ELR (cell line): Measurements from ENCODE around the gene UFD1.

Experiments
- DNase-seq: peaks from one replicate; pipeline ENCODE4 v3.0.0-alpha.2; 2015; ENCODE audit warnings: low read depth

Gene UFD1

DNA sequence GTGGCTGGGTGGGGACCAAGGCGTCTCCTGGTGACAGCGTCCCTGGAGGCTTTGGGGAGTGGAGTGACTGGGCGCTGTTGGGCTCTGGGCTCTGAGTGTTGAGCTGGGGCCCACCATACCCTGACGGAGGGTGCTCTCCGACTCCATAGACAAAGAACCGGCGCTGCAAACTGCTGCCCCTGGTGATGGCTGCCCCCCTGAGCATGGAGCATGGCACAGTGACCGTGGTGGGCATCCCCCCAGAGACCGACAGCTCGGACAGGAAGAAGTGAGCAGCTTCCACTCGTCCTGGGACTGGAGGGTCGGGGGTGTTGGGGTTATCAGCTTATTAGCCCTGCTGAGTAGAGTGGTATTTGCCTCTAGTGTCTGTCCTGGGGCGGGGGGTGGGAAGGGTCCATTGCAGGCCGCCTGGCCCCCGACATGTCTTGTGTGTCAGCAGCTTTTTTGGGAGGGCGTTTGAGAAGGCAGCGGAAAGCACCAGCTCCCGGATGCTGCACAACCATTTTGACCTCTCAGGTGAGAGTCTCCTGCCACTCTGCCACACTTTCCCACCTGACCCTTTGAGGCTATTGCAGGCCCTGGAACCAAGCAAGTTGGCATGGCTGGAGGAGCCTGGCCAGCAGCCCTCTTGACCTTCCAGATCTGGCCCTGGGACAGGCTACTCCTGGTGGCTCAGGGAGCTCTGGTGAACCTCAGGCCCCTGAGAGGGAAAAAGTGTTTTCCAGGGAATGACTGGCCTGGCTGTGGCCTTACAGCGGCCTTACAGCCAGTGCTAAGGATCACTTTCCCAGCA is 37.6 kb upstream of the UFD1 start:
- no peak for DNase-seq

DNA sequence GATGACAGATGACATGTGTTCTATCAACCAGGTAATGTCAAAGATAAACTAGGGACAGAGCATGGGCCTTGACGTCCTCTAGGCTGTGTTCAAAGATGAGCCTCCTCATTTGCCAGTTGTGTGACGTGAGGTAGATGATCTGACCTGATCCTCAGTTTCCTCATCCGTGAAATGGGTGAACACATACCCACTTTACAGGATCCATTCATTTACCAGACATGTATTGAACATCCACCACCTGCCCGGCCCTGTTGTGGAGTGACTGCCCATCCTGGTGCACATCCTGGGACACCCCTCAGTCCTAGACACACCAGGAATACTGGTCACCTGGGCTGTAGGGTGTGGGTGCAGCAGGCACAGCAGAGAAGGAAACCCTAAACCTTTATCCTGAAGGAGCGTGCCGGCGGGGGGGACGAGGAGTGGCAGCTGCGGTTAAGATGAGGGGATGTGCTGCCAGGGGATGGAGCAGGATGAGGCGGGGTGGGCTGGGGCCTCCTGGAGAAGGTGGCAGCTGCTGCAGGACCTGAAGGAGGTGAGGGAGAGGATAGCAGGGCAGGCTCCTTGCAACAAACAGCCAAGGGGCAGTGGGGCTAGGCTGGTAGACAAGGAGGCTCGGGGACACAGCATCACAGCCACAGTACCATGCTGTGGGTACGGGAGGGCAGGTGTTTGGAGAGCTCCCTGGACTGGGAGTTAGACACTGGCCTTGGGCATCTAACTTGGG is 36.8 kb upstream of the UFD1 start:
- no peak for DNase-seq

DNA sequence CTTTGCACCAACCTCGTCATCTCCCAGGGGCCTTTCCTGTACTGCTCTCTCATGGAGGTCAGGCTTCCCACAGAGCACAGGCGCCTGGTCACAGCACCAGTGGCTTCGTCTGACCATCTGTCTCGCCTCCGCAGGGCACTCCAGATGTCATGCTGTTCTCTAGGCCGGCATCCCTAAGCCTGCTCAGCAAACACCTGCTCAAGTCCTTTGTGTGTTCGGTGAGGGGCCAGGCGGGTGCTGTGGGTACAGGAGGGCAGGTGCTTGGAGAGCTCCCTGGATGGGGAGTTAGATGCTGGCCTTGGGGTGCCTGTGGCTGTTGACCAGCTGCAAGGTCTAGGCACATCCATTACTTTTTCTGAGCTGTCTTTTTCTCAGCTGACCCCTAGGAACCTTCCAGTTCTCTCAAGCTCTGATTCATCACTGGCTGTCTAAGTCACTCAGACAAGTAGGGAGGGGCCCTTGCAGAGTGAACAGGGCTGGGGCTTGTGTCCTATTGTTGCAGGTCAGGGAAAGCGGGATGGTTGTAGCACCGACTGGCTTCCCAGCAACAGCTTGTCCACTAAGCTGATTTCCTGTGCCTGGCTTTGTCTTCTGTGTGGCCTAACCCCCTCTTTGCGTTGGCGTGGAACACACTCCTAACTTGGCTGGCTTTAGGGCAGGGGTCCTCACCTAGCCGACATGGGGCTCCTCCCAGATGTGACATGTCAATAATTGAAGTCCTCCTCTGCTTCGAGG is 36.0 kb upstream of the UFD1 start:
- peak; percentile 39 for DNase-seq

DNA sequence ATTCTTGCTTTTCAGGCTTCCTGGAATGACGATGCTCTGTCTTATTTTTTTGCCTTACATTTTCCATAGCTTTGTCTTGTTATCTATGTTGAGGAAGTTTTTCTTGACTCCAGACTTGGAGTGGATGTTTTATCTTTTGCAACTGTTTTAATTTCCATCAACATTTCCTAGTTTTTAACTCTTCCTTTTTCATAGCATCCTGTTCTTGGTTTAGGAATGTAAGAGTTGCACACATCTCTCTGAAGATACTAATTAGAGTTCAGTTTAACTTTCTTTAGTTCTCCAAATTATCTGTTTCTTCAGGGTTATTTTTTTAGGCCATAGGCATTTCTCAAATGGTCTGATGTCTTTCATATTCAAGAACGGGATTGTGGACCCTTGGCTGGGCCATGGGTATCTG is 34.8 kb upstream of the UFD1 start:
- DNase-seq: no peak

DNA sequence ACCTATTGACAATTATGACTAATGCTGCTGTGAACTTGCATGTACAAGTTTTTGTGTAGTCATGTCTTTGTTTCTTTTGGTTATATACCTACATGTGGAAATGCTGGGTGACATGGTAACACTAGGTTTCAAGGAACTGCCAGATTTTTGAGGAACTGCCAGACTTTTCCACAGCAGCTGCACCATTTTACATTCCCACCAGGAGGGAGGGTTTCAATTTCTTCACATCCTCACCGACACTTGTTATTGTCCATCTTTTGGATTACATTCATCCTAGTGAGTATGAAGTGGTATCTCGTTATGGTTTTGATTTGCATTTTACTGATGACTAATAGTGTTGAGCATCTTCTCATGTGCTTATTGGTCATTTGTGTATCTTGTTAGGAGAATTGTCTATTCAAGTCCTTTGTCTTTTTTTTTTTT is 31.9 kb upstream of the UFD1 start:
- DNase-seq: no peak

DNA sequence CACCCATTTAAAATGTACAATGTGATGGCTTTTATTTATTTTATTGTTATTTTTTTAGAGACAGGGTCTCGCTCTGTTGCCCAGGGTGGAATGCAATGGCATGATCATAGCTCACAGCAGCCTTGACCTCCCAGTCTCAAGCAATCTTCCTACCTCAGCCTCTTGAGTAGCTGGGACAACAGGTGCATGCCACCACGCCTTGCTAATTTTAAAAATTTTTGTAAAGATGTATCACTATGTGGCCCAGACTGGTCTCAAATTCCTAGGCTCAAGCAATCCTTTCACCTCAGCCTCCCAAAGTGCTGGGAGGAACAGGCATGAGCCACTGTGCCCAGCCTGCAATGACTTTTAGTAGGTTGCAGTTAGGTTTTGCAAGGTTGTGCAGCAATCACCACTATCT is 30.9 kb upstream of the UFD1 start:
- no peak for DNase-seq

DNA sequence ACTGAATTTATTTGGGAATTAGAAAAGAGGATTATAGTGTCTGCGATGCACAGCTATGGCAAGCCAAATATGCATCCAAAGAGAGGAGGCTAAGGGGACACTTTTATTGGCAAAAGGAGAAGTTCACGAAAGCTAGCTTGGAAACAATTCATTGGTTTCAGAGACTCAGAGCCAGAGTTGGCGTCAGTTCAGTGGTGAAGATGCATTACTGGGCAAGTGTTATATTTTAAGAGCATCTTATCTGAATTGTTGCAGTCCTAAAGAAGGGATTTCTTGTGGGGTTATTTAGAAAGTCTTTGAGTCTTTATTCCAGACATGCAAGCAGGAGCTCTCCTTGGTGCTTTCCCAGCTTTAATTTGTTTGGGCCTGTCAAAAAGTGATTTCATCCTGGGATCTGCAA is 30.2 kb upstream of the UFD1 start:
- DNase-seq: no peak

DNA sequence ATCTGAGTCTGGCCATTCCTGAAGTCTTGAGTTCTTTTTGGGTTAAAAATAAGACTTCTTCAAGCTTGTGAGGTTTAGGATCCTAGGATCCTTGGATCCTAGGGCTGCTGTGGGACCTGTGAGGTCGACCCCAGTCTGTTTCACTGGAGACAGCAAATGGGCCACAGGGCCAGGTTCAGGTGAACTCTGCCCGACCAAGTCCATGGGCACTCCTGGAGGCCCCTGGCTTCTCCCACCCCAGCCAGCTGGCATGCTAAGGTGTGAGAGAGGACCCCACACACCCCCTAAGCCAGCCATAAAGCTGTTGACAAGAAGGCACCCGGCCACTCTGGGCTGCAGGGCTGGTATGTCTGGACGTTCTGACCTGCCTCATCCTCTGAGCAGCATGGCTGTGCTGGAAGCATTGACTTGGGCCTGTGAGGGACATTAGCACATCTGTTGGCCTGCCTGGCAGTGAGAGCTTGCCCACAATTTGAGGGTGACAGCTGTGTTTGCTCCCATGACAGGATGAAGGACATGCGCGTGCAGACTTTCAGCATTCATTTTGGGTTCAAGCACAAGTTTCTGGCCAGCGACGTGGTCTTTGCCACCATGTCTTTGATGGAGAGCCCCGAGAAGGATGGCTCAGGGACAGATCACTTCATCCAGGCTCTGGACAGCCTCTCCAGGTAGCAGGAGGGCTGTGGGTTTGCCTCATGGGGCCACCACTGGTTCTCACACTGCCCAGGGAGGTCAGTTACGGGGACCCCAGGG is 29.2 kb upstream of the UFD1 start:
- no peak for DNase-seq

DNA sequence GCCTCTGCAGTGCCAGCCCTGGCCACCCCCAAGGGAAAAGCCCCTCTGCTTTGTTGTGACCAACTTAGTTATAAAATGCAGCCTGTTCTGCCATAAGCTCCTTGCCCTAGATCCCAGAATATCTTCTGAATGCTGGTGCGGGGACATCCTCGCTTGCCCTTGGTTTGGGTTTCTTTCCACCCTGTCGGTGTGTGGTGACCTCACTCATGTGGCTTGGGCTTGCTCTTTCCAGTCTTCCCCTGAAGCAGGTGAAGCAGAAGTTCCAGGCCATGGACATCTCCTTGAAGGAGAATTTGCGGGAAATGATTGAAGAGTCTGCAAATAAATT is 28.5 kb upstream of the UFD1 start:
- no peak for DNase-seq

DNA sequence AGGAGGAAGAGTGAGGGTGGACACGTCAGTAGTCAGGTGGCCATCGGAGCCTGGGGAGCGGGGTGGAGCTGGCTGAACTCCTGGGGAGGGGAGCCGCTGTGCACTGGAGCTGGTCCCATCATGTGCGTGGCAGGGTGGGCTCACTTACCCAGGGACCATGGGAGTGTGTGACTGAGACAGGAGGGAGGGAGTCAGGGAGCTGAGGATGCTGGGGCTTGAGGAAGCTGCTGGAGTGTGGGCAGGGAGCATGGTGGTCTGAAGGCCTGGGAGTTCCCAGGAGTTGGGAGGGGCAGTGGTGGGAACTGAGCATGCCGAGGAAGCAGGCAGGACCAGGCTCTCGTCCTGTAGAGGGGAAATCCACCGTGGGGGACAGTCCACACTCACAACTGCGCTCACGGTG is 27.2 kb upstream of the UFD1 start:
- no peak for DNase-seq

DNA sequence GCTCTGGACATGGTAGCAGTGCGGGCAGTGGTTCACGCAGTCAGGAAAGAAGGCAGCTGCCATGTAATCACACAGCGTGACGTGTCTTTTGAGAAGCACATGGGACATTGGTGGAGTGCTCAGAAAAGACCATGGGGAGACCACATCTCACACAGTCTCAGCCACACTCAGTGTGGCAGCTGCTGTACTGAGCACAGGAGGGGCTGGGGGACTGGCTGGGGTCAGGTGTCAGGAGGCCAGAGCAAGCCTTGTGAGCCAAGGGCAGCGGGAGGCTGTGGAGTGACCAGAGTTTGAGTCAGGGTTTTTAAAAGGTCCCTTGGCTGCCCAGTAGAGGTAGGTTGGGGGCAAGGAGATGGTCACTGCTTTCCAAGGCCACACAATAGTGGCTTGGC is 26.7 kb upstream of the UFD1 start:
- no peak for DNase-seq

DNA sequence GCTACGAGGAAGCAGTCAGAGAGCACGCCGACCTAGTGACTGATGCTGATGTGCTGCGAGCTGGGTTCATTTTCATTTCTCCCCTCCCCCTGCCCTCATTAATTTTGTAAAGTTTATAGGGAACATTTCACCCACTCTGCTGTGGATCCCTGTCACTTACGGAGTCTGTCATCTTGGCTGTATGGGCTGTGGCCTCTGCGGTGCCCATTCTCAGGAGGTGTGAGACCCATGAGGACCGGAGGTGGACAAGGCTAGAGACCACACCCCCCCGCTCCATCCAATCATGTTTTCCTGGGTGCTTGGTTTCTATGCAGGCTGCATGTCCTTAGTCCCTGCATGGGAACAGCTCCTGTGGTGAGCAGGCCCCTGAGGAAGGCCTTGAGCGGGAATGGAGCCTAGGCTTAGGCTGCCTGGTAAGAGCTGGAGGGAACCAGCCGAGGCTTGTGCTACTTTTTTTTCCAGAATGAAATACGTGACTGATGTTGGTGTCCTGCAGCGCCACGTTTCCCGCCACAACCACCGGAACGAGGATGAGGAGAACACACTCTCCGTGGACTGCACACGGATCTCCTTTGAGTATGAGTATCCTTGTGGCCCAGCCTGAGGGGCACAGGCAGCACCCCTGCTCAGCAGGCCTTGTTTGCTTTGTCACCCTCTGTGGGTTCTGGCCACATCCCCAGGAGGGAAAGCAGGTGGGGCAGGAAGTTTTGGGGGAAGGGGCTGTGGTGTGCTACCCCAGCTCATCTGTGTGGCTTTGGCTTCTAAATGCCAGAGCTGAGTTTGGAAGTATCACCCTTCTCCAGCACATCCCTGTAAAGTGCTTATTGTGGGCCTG is 26.1 kb upstream of the UFD1 start:
- no peak for DNase-seq

DNA sequence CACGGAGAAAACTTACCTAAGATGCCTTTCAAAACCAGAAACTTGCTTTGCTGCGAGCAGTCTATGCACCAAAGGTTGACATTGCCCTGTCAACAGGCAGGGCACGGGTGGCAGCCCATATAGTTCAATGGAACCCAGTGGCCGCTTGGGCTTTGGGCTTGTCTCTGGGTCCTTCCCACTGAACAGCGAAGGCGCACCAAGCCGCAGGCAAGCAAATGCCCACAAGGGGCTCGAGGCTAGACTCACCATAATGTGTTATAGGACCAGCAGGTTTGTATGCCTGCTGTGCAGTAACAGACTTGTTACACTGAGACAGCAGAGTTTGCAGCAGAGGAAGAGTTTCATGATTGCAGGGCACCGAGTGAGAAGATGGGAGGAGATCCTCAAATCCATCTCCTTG is 24.9 kb upstream of the UFD1 start:
- DNase-seq: no peak

DNA sequence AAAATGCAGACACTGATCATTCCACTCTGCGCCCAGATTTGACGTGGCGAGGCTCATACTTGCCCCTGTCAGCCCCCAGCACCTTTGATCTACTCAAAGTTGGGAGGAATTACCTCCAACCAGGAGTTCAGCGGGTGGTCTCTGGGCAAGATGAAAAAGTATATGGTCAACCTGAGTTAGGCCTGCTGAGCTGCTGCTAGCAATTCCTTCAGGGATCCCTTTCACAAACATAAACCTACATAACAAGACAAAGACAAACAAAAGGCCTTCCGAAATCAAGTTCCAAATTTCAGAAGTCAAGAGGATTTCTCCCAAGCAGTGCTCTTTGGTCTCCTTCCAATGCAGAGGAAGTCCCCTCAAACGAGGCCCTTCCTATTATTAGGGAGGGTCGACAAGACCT is 24.4 kb upstream of the UFD1 start:
- DNase-seq: no peak

DNA sequence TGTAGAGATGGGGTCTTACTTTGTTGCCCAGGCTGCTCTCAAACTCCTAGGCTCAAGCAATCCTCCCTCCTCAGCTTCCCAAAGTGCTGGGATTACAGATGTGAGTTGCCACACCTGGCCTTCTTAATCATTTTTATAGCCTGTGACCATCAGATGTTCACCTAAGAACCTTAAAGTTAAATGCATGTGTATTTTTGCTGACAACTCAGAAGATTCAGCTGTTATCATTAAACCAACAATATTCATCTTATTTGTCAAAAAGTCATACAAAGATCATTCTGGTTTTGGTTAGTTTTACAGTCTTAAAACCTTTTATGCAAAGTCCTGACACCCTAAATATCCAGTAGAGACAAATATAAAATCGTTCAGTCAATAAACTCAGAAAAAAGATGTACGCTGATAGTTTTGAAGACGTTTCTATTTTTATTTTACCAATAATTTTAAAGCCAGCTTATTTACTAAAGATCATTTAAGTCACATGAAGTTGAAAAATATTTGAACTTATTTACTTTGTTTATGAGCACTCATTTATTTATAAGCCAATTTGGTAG is 23.0 kb upstream of the UFD1 start:
- DNase-seq: no peak

DNA sequence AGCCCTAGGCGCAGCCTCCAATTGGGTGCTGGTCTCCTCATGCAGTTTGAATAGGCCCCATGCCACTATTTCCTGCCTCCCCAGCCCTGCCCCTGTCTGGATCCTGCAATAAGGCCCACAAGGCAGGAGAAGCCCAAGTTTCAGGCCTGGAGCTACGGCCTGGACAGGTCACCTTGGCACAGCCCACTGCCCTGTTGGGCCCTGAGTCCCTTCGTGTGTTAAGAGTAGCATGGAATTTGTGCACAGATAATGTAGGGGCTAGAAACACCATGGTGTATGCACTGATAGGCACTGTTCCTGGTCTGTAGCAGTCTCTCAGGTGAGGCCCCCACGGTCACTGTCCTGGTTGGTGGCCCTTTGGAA is 20.9 kb upstream of the UFD1 start:
- no peak for DNase-seq

DNA sequence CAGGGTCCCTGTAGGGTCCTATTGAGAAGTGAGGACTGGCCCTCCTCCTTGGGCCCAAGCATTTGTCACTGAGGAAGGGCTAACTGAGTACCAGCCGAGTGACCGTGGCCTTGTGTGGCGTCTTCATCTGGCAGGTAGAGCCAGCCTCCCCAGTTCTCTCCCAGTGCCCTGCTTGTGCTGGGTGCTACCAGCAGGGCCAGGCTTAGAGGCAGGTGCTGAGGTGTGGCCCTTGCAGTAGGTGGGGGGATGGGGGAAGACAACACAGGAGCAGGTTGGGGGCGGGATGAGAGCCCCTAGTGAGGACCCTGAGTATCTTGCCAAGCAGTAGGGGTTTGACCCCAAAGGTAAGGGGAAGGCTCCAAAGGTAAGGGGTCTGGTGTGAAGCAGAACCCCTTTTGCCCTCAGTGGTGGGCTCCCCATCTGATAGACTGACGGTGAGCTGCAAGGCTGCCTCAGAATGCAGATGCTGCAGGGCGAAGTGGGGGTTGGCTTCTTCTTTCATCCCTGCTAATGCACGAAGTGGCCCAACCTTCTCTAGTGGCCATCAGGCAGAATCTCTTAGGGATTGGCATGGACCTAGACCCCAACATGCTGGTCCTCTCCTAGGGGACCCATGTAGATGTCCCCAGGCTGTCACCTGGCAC is 20.4 kb upstream of the UFD1 start:
- DNase-seq: no peak

DNA sequence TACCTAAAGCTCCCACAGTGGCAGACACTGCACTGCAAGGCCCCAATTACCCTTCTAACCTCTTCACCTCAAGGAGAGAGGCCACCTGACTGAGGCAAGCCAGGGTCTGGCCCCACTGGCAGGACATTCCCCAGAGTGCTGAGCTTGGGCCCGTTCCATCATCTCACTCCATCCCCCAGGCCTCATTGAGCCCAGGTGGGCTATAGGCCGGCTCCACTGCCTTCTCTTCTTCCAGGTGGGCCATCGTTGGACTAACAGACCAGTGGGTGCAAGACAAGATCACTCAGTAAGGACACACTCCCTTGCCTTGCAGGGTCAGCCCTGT is 19.8 kb upstream of the UFD1 start:
- DNase-seq: no peak

DNA sequence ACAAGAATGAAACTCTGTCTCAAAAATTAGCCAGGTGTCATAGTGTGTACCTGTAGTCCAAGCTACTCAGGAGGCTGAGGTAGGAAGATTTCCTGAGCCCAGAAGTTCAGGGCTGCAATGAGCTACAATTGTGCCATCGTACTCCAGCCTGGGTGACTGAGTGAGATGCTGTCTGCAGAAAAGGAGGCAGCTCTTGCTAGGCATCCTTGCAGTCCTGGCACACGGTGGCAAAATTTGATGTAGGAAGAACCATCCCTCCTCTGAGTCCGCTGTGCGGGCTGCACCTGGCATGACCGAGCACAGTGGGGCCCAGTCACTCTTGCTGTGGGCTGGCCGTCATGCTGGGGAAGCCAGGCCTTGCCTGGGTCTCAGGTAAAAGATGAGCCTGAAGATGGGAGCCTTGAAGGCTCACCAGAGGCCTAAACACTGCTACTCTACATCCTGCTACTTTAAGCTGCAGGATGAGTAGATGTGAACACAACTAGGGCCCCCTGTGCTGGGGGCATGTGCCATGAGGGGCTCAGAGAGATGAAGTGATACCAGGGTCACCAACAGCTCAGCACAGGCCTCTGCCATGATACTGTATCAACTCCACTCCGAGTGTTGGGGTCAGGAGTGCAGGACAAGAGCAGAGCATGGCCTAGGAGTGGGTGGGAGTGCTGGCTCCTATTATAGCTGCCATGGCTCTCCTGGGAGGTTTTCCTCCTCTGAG is 19.3 kb upstream of the UFD1 start:
- DNase-seq: no peak

DNA sequence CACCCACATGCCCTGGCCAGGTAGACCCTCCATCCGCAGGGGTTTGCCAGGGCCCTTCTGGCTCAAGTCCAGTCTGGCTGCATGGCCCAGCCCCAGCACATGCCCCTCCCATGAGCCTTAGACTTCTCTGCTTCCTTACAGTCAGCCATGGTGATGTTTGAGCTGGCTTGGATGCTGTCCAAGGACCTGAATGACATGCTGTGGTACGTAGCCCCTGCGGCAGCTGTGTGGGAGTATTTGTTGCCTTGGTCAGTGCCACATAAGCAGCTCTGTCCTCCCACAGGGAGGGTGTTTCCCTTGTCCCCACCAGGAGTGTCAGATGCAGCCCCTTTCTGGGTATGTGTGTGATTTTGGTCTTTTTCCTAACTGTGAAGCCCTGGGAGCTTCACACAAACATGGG is 18.3 kb upstream of the UFD1 start:
- peak; percentile 77 for DNase-seq

DNA sequence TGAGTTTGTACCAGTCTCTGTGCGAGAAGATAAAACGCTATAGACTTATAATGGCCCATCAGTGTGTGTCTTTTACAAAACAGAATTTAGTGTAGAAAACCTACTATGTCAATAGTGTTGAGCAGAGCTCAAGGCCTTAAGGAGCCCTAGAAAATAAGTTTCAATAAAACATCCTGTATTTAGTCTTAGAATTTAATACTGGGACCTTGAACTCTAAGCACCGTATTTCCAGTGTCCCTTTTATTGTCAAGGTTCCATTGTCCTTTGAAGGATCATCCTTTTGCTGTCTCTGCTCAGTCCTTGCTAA is 17.3 kb upstream of the UFD1 start:
- no peak for DNase-seq
